Measurements from ENCODE around the gene RAB3IP. TPM values are rescaled to one million over a fixed set of nuclear protein-coding genes. Genes with fewer than 3 reads are reported as not detected.
"Not testable (repeated sequence)": the region's sequence is repeated elsewhere in the genome, so short reads cannot be mapped to it uniquely, and the experiment has no call there.

RAB3IP gene
- total RNA-seq, 1 donor from 2014 or later: 23.0 TPM

DNA sequence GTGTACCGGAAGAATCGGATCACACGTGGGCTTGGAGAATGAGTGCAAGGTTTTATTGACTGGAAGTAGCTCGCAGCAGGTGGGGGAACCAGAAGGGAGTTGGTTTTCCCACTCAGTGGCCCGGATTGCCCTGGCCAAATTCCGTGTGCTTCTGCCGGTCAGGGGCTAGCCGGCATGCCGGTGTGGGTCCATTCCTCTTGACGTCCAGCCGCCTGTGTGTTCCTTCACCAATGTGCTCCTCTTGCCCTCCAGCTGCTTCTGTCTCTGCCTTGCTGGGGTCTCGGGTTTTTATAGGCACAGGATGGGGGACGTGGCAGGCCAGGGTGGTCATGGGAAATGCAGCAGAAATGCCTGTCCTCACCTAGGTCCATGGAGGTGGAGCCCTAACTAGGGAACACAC is 97.4 kb downstream of the RAB3IP start:
- no peak for DNase-seq

DNA sequence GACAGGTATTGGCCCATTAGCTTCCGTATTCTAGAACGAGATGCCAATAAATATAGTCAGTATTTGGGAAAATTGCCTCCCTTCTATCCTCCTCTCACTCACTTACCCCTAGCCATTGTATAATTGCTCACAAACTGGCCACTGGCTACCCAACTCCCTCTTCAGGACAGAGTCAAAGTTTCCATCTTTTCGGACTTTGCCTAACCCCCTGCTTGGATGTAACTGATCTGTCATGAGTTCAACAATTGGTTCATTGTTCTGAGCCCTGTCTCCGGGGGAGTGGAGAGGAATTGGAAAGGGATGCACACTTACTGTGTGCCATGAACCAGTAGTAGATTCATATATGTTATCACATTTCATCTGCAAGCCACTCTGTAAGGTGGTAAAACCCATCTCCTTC is 98.5 kb downstream of the RAB3IP start:
- DNase-seq: no peak

DNA sequence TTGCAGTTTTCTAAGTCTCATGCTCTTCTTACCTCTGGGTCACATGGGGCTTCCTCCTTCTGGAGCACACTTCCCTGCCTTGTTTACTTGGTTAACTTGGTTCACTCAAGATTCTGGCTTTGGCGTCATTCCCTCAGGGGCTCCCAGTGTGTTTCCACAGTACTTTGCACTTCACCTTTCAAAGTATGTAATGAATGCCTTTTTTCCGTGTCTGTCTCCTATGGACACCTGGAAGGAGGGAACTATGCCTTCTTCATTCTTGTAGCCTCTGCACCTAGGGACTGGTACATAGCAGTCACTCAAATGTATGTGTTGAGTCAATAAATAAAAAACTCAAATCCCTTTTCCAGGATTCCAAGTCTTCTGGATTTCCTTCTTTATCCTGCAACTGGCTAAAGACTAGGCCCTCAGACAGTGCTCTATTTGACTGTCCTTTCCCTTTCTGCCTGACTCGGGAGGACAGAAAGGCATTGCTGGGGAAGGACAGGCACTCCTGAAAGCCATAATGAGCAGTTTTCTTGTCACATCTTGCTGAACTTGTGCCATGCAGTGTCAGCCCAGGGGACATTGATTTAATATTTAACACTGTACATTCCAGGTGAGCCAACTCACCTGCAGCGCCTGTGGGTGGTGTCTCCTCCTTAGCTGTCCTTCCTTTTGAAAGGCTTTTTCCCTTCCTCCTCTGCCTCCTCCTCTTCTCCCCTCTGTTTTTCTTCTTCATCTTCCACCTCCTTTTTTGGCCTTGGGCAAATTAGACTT is 99.2 kb downstream of the RAB3IP start:
- DNase-seq: no peak

GRCh38 chr12:69840727-69841126 is 102.1 kb downstream of the RAB3IP start:
- no peak for DNase-seq

GRCh38 chr12:69843608-69844007 is 104.9 kb downstream of the RAB3IP start:
- DNase-seq: no peak

- no peak for DNase-seq
Measured at GRCh38 chr12:69844416-69844815, 105.8 kb downstream of the RAB3IP start.

DNA sequence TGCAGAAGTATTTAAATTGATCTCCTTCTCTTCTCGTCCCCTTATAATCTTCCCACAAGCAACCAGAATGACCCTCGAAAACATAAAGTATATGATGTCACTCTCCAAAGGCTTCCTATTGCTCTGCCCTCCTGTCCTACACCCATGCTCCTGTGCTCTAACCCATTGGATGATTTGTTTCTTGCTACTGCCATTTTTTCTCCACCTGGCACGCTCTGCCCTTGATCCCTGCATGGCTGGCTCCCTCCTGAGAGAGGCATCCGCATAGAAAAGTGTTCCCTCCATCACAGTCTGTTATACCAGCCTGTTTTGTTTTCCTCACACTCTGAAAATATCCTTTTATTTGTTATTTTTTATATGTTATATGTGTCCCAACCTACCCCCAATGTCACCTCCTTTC is 106.2 kb downstream of the RAB3IP start:
- DNase-seq: no peak

DNA sequence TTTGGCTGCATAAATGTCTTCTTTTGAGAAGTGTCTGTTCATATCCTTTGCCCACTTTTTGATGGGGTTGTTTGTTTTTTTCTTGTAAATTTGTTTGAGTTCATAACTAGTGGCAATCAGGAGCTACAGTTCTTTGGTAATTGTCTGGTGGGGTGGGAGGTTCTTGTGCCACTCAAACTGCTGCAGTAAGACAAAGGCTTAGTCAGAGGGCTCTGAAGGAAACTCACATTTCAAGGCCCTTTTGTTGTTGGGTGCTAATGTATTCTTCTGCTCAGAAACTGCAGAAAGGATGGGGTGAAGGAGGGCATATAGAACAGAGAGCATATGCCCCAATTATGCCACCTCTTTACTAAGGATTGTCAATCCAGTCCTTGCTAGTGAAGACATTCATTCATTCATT is 108.3 kb downstream of the RAB3IP start:
- no peak for DNase-seq

GRCh38 chr12:69851976-69852375 is 113.3 kb downstream of the RAB3IP start:
- no peak for DNase-seq

- not testable (repeated sequence) for DNase-seq
Measured at GRCh38 chr12:69853176-69853961, 114.7 kb downstream of the RAB3IP start.

- DNase-seq: no peak
Measured at GRCh38 chr12:69866698-69867097, 128.0 kb downstream of the RAB3IP start.

DNA sequence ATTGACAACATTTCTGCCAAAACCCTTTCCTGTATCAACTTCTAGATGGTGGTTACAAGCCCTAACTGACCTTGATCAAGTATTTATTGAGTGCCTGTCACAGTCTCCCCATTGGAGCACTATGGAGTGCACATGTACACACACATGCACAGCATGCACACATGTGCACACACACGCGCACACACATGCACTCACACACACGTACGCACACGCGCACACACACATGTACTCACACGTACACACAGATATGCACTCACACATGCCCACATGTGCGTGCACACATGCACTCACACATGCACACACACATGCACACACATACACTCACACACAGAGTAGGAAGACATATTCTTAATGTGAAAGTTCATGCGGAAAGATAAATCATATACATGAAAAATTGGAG is 130.0 kb downstream of the RAB3IP start:
- DNase-seq: no peak

DNA sequence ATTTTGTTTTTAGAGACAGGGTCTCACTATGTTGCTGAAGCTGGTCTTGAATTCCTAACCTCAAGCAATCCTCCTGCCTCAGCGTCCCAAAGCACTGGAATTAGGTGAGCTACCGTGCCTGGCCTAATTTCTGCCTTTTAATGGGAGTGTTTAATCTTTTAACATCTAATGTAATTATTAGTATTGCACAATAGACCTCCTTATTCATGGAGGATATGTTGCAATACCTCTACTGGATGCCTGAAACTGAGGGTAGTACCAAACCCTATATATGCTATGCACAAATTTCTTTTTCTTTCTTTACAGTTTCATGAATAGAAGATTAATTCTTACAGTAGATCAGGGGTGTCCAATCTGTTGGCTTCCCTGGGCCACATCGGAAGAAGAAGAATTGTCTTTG is 134.1 kb downstream of the RAB3IP start:
- DNase-seq: no peak

Other genes starting within 250 kb of the RAB3IP start
- gene CCT2, start 153.4 kb upstream of the RAB3IP start, total RNA-seq: 172 TPM
- not detected for gene LRRC10, start 128.0 kb upstream of the RAB3IP start, total RNA-seq
- 72.2 TPM for gene BEST3, start 39.6 kb upstream of the RAB3IP start, total RNA-seq
- gene MYRFL, start 86.4 kb downstream of the RAB3IP start, total RNA-seq: 0.31 TPM

Data from tongue (tissue), 2 donors.